HG02642 (cell line): Measurements from ENCODE around the gene TJAP1.
"Not testable (repeated sequence)": the region's sequence is repeated elsewhere in the genome, so short reads cannot be mapped to it uniquely, and the experiment has no call there.

Experiments used
- ATAC-seq: cut with Tn5 transposase; IDR thresholded peaks from one replicate; pipeline ENCODE4 v1.9.1; 2021; ENCODE audit warnings: mild to moderate bottlenecking; ENCODE audit not compliant: unreplicated experiment, poor library complexity

Gene TJAP1

DNA sequence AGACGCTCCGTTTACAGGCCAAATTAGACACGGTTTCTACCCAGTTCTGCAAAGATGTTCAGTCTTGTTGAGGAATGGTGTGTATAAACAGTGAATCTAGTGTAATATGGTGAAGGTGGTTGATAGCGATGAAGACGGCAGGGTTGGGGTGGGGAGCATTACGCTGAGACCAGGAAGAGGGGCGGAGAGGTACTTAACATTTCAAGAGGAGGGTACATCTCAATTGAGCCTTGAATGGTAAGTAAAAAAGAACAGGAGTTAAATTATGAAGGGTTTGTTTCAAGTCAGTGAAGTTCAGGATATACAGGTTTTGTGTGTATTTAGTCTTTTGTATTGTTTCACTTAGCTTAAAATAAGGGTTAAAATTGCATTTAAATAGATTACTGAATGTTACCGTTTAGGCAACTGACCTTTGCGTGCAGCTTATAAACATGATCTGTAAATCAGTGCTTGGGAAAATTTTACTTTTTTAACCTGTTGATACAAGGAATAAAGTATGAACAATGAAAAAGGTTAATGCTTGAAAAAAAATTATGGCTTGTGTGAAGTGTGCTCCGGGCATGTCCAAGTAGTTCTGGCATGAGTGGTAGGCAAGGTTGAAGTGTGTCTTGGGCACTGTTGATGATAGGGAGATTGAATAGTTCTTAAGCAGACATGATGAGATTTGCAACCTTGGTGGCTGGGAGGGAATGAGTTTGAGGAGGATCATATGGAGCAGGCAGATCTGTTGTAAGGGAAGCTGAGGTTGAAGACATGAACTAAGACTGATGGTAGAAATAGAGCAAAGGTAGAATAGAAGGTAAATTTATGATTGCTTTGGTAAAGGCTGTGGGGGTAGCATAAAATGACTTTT is 40.4 kb downstream of the TJAP1 start:
- ATAC-seq: no peak

DNA sequence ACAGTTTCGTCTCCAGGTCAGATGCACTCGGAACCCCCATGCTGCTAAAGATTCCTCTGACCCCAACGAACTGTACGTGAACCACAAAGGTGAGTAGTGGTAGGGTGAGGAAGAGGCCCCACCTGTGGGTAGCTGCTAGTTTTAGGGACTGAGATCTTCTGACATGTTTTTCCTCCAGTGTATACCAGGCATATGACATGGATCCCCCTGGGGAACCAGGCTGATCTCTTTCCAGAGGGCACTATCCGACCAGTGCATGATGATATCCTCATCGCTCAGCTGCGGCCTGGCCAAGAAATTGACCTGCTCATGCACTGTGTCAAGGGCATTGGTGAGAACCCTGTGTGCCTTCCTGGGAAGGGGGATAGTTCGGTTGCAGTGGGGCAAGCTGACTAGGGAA is 42.7 kb downstream of the TJAP1 start:
- no peak for ATAC-seq

DNA sequence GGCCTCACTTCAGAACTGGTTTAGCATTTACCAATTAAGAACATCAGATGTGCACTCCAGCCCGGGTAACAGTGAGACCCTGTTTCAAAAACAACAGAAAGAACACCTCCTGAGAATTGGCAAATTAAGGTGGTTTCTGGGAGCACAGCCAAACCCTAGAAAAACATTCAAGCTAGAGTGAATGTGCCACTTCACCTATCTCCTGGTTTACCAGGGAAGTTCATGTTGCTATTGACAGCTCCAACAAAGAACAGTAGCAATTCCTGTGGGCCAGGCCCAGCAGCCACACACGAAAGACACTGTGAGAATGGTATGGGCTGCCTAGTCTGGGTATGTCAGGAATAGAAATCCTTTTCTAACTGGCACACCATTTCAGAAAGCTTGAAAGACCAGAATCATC is 44.5 kb downstream of the TJAP1 start:
- ATAC-seq: no peak

DNA sequence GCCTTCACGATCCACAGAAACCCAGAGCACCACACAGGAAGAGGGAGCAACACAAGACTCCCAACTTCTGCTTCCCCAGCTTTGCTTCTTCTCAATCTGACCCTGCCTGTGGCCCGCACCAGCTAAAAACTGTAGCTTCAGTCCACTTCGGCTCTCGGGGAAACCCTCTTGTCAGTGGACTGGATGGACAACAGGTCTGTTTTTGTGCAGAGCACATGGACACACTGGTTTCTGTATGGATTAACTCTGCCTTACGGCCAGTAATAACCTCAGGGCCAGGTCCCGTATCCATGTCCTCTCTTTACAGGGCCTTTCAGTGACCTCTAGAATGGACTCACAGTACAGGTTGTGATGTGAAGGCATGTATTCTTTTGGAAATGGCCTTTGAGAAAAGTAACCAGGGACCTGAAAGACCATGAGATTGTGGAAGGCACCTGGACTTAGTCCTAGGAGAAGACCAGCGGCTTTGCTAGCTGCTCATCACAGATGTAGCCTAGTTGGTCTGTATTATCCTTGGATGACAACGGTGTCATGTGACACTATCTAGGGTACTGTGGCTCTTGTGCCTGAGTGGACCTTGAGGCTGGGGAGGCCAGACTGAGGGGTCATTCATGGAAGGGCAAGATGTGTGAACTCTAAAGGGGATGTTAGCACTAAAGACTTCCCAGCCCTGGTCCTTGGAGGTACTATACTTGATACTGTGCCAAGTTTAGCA is 45.3 kb downstream of the TJAP1 start:
- no peak for ATAC-seq

DNA sequence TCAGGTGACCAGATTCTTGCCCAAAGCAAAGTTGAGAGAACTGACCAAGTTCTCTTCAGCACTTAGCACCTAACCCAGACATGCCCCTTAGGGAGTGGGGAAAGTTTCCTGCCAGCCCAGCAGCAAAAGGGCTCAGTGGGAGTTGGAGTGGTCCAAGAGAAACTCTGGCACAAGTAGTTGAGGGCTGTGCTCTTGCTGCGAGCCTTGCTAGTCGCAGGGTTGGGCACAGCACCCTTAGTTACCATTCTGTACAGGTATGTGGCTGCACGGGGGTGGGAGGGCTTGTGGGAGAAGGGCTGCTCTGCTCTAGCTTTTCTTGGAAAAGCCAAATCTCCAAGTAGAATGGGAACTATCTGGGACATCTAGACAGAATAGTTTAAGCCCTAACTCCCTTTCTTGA is 45.9 kb downstream of the TJAP1 start:
- ATAC-seq: no peak

DNA sequence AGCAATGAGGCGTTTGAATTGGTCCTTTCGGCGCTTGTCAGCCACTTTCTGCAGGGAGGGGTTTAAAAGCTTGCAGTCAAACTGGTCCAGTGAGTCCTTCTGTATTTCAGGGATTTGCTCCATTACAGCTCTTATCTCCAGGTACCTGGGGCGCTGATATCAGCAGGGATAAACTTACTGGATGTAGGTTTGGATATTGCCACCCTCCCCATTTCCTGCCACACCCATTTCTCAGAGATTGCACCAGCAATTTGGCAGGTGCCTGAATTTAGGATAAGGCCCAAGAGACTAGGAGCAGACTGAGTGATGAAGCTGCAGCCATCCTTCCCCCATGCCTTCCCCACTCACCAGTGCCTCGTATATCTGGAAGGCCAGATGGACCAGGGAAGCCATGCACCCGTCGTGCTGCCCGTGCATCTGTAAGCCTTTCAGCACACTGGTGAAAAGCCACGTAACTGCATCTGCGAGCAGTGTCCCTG is 47.2 kb downstream of the TJAP1 start:
- no peak for ATAC-seq

DNA sequence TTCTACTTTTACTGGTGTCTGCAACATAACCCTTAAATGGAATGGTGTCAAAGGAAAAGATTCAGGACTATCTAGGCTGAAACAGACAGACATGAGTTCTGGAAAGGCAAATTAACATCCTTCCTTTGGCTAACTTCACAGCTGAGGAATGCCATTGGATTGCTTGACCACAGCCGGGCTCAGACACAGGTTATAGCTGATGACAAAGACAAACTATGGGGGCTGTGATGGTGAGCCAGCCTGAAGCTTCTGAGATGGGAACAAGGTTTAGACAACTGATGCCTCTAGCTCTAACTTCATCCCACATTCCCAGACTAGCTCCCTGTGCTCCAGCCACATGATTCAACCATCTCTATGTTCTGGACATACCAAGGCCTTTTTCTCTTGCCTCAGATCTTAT is 54.8 kb downstream of the TJAP1 start:
- ATAC-seq: no peak

DNA sequence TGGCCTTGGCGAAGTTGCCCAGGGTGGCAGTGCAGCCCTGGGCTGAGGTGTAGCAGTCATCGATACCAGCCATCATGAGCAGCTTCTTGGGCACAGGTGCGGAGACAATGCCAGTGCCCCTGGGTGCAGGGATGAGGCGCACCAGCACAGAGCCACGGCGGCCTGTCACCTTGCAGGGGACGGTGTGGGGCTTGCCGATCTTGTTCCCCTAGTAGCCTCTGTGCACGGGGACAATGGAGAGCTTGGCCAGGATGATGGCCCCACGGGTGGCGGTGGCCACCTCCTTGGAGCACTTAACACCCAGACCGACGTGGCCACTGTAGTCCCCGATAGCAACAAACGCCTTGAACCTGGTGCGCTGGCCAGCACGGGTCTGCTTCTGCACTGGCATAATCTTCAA is 61.6 kb downstream of the TJAP1 start:
- ATAC-seq: not testable (repeated sequence)

DNA sequence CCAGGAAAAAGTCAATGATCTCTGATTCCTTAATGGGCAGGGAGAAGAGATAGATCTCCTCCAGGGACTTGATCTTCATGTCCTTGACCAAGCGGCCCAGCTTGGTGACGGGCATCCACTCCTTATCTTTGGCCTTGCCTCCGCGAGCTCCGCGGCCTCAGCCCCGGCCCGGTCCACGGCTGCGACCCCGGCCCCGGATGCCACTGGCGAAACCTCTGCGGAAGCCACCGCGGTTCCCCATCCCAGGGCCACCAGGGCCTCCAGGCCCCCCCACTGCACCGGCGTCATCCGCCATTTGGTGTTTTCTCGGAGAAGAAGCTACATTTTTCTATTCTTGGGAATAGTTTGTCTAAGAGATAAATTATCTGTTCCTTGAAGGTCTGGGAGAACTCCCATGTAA is 62.0 kb downstream of the TJAP1 start:
- not testable (repeated sequence) for ATAC-seq

DNA sequence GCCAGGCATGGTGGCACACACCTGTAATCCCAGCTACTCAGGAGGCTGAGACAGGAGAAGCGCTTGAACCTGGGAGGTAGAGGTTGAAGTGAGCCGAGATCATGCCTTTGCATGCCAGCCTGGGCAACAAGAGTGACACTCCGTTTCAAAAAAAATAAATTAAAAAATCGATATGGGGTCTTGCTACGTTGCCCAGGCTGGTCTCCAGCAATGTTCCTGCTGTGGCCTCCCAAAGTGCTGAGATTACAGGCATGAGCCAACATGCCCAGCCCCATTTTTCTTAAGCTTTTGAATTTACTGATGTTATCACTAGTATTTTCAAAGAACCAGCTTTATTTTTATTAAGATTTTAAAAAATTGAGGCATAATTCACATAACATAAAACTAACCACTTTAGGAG is 63.1 kb downstream of the TJAP1 start:
- ATAC-seq: no peak

DNA sequence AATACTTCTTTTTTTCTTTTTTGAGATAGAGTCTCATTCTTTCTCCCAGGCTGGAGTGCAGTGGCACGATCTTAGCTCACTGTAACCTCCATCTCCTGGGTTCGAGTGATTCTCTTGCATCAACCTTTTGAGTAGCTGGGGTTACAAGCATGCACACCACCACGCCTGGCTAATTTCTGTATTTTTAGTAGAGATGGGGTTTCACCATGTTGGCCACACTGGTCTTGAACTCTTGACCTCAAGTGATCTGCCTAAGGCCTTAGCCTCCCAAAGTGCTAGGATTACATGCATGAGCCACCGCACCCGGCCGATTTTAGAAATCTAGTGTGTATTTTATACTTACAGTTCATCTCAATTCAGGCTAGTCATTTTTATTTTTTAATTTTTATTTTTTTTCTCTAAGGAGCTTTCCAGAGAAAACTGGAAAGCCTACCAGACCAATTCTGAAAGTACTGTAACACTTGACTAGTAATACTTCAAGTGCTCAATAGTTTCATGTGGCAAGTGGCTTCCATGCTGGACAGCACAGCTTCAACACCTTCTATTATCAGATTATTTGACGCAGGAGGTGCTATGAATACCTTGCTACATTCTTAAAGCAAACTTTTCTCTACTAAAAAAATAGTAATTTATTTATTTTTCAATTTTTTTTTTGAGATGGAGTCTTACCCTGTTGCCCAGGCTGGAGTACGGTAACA is 64.6 kb downstream of the TJAP1 start:
- no peak for ATAC-seq

DNA sequence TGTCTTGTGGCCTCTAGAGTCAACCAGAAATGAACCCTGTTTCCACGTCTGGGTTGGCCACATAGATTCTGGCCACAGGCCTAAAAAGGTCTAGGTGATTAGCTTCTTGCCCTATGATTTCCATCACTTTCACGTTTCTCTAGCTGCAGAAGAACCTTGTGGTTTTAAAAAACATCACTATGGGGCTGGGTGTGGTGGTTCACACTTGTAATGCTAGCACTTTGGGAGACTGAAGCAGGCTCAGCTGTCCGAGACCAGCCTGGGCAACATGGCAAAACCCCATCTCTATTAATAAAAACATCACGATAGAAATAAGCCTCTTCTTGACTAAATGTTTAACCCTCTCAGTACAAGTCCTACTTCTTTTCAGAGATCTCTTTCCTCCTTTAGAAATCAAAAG is 67.1 kb downstream of the TJAP1 start:
- ATAC-seq: no peak

DNA sequence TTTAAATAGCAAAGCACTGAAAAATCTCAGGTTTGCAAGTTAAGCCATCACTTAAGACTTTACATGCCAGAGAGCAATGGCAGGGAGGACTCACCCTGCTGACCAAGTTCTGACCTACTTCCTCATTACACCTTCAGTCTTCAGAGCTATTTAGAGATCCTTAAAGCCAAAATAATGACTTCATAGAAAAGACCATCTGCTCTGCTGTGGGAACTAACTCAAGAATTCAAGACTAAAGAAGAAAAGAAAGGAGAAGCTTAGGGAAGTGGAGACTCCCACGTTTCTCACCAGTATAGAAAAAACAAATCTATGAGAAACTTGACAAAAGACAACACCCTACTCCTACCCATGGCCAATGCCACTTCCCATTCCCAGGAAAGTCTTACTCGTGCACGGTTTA is 69.9 kb downstream of the TJAP1 start:
- no peak for ATAC-seq
